DND-41 (cell line): ENCODE measurements around the gene STPG2.

Source experiments
- ATAC-seq: fragments of 200-7000 bp; cut with Tn5 transposase; 3 replicates; pipeline ENCODE4 v1.9.1; 2021; ENCODE audit warnings: low read depth; ENCODE audit not compliant: insufficient read depth
- DNase-seq: peaks from one replicate; pipeline ENCODE4 v3.0.0-alpha.2; 2020
- H2AFZ ChIP-seq: 2 replicates; pipeline ENCODE4 v1.6.0; 2012; ENCODE audit warnings: low read depth, low read length
- H3K27ac ChIP-seq: 2 replicates; pipeline ENCODE4 v1.5.1; 2012; ENCODE audit warnings: low read length, inconsistent platforms
- H3K27me3 ChIP-seq: fragments of 200-600 bp; sonication (generic); 2 replicates; pipeline ENCODE4 v1.6.0; 2012; ENCODE audit warnings: low read length, mild to moderate bottlenecking, inconsistent platforms; ENCODE audit not compliant: insufficient read depth, poor library complexity
- H3K36me3 ChIP-seq: 2 replicates; pipeline ENCODE4 v1.5.1; 2012; ENCODE audit warnings: low read length, inconsistent platforms; ENCODE audit not compliant: insufficient read depth
- H3K4me1 ChIP-seq: 2 replicates; pipeline ENCODE4 v1.5.1; 2012; ENCODE audit warnings: mild to moderate bottlenecking, low read length; ENCODE audit not compliant: insufficient read depth
- H3K4me2 ChIP-seq: 2 replicates; pipeline ENCODE4 v1.6.0; 2012; ENCODE audit warnings: mild to moderate bottlenecking, moderate library complexity, low read length, inconsistent platforms; ENCODE audit not compliant: insufficient read depth
- H3K4me3 ChIP-seq, 2 experiments: fragments of 200-600 bp in 1 of 2; shearing (Covaris generic) in 1 of 2; 2 replicates each; pipeline ENCODE4 v1.5.1; 2012 to 2016; ENCODE audit warnings: inconsistent platforms in 2 of 2, low read length in 2 of 2, mild to moderate bottlenecking in 2 of 2, low read depth in 1 of 2, moderate library complexity in 1 of 2
- H3K79me2 ChIP-seq: 2 replicates; pipeline ENCODE4 v1.6.0; 2012; ENCODE audit warnings: low read length, inconsistent platforms; ENCODE audit not compliant: insufficient read depth
- H3K9ac ChIP-seq: 2 replicates; pipeline ENCODE4 v1.6.0; 2012; ENCODE audit warnings: low read depth, mild to moderate bottlenecking, inconsistent platforms, low read length, moderate library complexity
- H3K9me3 ChIP-seq: 2 replicates; pipeline ENCODE4 v1.5.1; 2012; ENCODE audit warnings: low read length, moderate library complexity, mild to moderate bottlenecking, inconsistent platforms; ENCODE audit not compliant: insufficient read depth, severe bottlenecking
- H4K20me1 ChIP-seq: 2 replicates; pipeline ENCODE4 v1.6.0; 2012; ENCODE audit warnings: low read length; ENCODE audit not compliant: insufficient read depth
- EZH2 ChIP-seq: IDR thresholded peaks from 3 replicates; pipeline ENCODE4 v1.6.1; 2012; ENCODE audit warnings: borderline replicate concordance, low read depth, mild to moderate bottlenecking, moderate library complexity, low read length, inconsistent platforms; ENCODE audit not compliant: severe bottlenecking
- TF ChIP-seq, protein P1 (sequence below): IDR thresholded peaks from 2 replicates; pipeline ENCODE4 v1.5.1; 2012; ENCODE audit warnings: borderline replicate concordance, low read length, moderate library complexity, mild to moderate bottlenecking; ENCODE audit not compliant: poor library complexity, severe bottlenecking; ENCODE audit errors: extremely low read depth

STPG2 gene

DNA sequence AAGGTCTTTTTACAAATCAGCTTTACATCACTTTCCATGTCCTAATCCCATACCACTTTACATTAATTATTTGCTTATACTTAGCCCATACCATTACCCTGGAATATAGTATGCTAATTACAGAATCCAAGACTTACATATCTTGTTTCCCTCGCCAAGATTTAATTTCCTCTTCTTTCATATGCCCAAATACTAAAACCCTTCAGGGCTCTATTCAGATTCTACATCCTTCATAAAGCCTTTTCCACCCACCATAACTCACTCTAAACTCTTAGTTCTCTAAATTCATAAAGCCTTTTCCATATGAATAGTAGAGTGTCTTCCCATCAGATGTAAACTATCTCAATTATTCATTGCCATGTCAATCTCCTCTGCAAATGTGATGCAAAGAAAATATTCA is 390.7 kb downstream of the STPG2 start:
- Histone ChIP-seq H3K4me1 (no peaks in the 10 kb centered on the region), H3K27me3 (no peaks in the 10 kb centered on the region), H4K20me1 (no peaks in the 10 kb centered on the region), H3K9me3 (no peaks in the 10 kb centered on the region), H3K4me3 (no peak overlapping the region), H3K36me3 (no peaks in the 10 kb centered on the region), H3K27ac (no peak overlapping the region), H3K79me2 (no peaks in the 10 kb centered on the region), H3K9ac (no peak overlapping the region), H2AFZ (no peak overlapping the region), H3K4me2 (no peak overlapping the region)
- DNase-seq = no peak
- TF ChIP-seq, protein P1, sequence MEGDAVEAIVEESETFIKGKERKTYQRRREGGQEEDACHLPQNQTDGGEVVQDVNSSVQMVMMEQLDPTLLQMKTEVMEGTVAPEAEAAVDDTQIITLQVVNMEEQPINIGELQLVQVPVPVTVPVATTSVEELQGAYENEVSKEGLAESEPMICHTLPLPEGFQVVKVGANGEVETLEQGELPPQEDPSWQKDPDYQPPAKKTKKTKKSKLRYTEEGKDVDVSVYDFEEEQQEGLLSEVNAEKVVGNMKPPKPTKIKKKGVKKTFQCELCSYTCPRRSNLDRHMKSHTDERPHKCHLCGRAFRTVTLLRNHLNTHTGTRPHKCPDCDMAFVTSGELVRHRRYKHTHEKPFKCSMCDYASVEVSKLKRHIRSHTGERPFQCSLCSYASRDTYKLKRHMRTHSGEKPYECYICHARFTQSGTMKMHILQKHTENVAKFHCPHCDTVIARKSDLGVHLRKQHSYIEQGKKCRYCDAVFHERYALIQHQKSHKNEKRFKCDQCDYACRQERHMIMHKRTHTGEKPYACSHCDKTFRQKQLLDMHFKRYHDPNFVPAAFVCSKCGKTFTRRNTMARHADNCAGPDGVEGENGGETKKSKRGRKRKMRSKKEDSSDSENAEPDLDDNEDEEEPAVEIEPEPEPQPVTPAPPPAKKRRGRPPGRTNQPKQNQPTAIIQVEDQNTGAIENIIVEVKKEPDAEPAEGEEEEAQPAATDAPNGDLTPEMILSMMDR = no peak
- TF ChIP-seq EZH2 = no peak
- ATAC-seq = no peak

DNA sequence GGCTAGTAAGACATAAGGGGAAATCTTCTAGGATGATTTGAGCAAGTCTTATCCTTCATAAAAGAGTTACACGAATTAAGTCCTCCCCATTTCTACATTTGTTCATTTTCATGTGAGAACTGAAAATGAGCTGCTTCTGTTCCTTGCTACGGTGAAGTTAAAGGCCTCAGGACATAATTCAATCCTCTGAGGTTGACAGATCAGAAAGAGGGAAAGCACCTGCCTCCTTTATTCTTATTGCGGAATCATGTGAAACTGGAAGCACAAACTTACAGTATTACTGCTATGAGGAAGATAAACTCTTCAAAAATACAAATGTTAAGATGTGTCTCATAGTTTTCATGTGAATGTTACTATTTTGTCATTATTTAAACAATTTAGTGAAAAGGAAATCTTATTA is 395.3 kb downstream of the STPG2 start:
- TF ChIP-seq EZH2 = no peak
- TF ChIP-seq, protein P1 = no peak
- Histone ChIP-seq H3K79me2 (no peaks in the 10 kb centered on the region), H3K27me3 (no peaks in the 10 kb centered on the region), H3K4me2 (no peak overlapping the region), H2AFZ (no peak overlapping the region), H3K9ac (no peak overlapping the region), H3K9me3 (no peaks in the 10 kb centered on the region), H3K4me3 (no peak overlapping the region), H3K36me3 (no peaks in the 10 kb centered on the region), H3K27ac (no peak overlapping the region), H3K4me1 (no peaks in the 10 kb centered on the region), H4K20me1 (no peaks in the 10 kb centered on the region)
- ATAC-seq = no peak; the same call in 2 of the 3 replicates
- DNase-seq = no peak

DNA sequence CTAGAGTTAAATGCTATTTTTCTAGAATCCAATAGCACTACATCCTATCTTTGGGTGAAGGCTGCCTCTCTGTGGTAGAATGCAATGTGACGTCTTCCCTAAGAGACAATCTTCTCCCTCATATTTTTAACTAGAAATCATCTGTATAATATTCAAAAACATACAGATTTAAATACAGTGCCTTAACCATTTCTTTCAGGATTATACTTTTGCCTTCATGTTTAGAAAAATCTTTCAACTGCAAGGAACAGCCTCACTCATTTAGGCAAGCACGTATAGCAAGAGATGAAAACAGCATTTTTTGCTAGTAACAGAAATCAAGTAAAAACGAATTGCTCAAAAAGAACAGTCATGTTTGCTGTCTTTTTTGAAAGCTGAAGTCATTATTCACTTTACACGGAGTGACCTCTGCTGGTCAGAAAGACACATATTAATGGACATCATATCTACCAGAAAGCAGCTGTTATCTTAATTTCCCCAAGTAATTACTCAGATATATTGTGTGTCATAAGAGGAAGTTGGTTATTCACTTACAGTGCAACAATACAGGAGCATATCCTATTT is 422.3 kb downstream of the STPG2 start:
- Histone ChIP-seq H3K79me2 (no peaks in the 10 kb centered on the region), H2AFZ (no peak overlapping the region), H3K9me3 (peaks cover 4% of the 10 kb centered on the region), H3K9ac (no peak overlapping the region), H3K4me2 (no peak overlapping the region), H3K27me3 (no peaks in the 10 kb centered on the region), H3K27ac (no peak overlapping the region), H3K4me1 (peaks cover 11% of the 10 kb centered on the region; the same call in 1 of the 2 replicates), H3K36me3 (no peaks in the 10 kb centered on the region), H3K4me3 (no peak overlapping the region), H4K20me1 (no peaks in the 10 kb centered on the region)
- TF ChIP-seq, protein P1 = peak; percentile 58
- no peak for TF ChIP-seq EZH2
- ATAC-seq (no peak; the same call in 2 of the 3 replicates), DNase-seq (no peak)

DNA sequence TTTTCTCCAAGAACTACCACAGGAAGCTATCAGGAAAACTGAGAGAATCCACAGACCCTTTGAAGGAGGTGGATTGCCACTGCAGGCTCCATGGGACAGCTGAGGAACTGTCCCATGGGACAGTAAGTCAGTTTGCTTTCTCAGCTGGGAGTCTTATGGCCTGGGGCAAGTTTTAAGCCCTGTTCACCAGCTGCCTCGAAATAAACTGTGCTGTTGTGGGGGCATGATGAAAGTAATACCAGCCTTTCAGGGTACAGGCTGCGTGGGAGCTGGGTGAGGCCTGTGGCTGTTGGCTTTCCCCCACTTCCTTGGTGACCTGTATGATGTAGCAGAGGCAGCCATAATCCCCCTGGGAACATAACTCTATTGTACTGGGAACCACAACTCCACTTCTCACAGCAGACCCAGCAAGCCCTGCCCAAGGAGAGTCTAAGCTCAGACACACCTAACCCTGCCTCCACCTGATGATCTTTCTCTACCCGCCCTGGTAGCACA is 452.1 kb downstream of the STPG2 start:
- Histone ChIP-seq H3K9me3 (peaks cover 3% of the 10 kb centered on the region), H3K27ac (peak overlapping the region; percentile 15; the same call in 1 of the 2 replicates), H3K27me3 (no peaks in the 10 kb centered on the region), H4K20me1 (no peaks in the 10 kb centered on the region), H3K36me3 (no peaks in the 10 kb centered on the region), H3K4me2 (no peak overlapping the region), H3K4me1 (peaks cover 13% of the 10 kb centered on the region), H3K4me3 (no peak overlapping the region), H3K79me2 (no peaks in the 10 kb centered on the region), H2AFZ (no peak overlapping the region), H3K9ac (no peak overlapping the region)
- ATAC-seq = peak; percentile 80
- DNase-seq = peak; percentile 51
- TF ChIP-seq EZH2 = no peak
